AG20443 (cell line): ENCODE measurements around the gene SLC22A8.
A peak's percentile ranks its signal among the peaks of the same experiment; 100 is the strongest.
"Not testable (repeated sequence)": the region's sequence is repeated elsewhere in the genome, so short reads cannot be mapped to it uniquely, and the experiment has no call there.

Experiments used
- DNase-seq: peaks from one replicate; pipeline ENCODE4 v3.0.0; 2012; ENCODE audit warnings: low spot score, mixed read lengths

The SLC22A8 gene

GRCh38 chr11:62985041-62985750 lies 30.4 kb downstream of the SLC22A8 start:
- DNase-seq, result no peak

DNA sequence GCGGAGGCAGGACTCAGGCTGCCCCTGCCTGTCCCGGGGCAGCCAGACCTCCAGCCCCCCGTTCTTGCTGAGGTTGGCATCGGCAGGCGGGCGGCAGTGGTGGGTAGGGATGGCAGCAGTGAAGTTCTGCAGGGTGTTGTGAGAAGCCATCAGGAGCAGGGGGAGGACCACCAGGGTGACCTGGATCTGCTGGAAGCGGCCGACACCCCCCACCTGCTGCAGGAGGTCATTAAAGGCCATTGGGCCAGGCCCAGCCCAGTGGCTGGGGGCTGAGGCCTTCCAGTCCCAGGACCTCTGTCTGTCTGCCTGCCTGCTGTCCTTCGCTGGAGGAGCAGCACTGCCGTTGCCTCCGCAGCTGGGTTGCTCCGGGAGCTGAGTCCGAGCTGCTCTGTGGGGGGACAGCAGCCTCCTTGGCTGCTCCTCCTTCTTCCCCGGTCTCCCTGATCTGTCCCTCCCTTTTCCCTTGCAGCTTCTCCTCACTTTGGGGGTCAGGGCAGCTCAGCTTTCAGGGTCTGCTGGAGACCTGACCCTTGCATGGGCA lies 31.1 kb downstream of the SLC22A8 start, which contains the start of gene SLC22A6:
Gene SLC22A6, minus strand, starts transcription at position 517 of the 541 bp plus-strand sequence. Its CDS starts 277 bp downstream, at position 240.
- no peak for DNase-seq

- DNase-seq, result no peak
Measured at GRCh38 chr11:62983536-62984199, 32.0 kb downstream of the SLC22A8 start.

GRCh38 chr11:62981743-62982142 lies 33.9 kb downstream of the SLC22A8 start:
- DNase-seq, result no peak

DNA sequence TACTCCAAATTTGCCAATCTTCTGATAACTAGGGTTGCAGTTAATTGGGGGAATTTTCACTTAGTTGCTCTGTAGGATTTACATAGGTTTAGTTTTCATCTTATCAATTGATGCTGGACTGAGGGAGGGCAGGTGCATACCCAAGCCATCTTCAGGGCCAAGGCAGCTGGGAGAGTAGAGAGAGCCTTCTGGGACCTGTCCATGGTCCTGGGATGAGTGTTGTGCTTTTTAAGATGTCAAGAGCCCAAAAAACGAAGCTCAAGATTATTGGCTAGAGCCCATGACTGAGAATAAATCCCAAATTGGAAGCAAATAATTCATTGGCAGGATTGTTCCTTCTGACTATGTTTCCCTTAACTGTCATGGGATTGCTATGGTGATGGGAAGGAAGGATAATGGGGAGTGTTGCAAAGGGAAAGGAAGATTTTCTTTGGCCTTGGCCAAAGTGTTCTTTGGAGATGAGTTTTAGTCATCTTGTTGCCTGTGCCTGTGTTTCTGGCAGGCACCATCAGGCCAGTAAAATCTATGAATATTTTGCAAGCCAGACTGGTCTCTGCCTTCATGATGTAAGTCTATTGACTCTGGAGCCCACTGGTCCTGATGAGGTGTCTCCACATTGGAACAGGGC lies 35.4 kb downstream of the SLC22A8 start:
- DNase-seq, result no peak

DNA sequence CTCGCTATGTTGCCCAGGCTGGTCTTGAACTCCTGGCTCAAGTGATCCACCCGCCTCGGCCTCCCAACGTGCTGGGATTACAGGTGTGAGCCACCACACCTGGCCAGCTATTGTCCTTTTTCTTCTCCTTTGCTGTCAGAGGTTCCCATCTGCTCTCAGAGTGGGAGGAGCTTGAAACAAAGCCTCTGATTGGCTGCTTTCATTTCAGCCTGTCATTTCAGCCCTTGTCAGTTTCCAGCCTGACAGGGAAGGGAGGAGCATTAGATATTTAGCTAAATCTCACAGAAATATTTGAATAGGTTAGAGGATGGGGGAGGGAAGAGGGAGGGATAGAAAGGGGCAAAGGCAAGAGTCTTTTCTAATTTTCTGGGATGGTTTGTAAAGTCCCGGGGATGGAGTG lies 39.5 kb downstream of the SLC22A8 start:
- DNase-seq, result no peak

DNA sequence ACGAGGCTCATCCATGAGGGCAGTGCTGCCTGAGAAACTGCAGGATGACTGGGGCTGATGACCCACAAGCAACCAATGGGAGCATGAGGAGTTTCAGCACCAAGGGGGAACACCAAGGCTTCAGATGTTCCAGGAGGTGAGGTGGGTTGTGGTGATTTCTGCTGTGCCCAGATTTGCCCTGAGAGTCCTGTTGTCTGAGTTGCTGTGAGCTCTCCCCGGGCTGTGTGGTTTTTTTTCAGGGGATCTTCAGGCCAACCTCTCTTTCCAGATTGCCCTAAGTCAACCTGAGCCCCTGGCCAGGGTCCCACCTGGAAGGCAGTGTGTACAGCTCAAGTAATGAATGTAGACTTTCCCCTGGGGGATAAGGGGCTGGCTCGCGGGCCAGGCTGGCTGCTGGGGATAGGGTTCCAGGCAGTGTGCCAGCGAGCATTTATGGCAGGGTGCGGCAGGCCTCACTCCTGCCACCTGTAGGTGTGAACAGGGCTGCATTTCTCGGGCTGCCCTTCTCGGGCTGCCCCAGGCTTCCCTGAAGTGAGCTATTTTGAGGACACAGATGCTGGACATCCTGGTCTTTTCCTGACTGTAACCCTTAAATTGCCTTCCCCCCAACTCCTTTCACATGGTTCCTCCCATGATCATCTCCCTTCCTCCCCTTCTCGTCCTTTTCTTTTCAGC lies 40.7 kb downstream of the SLC22A8 start:
- no peak for DNase-seq

- DNase-seq, result no peak
Measured at GRCh38 chr11:62965574-62965973, 50.1 kb downstream of the SLC22A8 start.

GRCh38 chr11:62962391-62962790 lies 53.2 kb downstream of the SLC22A8 start:
- no peak for DNase-seq

DNA sequence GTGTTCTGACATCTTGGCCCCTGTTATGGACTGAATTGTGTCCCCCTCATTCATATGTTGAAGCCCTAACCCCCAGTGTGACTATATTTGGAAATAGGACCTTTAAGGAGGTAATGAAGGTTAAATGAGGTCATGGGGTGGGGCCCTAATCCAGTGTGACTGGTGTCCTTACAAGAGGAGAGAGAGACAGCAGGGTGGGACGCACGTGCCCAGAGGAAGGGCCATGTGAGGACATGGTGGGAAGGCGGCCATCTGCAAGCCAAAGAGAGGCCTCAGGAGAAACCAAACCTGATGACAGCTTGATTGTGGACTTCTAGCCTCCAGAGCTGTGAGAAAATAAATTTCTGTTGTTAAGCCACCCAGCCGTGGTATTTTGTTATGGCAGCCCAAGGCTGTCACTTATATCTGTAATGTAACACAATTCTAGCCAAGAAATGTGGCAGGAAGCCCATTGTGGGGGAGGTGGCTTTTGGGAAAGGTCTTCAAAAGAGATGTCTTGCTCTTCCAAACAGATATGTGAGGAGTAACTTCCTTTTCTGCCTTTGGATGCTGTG lies 54.5 kb downstream of the SLC22A8 start:
- DNase-seq, result no peak

DNA sequence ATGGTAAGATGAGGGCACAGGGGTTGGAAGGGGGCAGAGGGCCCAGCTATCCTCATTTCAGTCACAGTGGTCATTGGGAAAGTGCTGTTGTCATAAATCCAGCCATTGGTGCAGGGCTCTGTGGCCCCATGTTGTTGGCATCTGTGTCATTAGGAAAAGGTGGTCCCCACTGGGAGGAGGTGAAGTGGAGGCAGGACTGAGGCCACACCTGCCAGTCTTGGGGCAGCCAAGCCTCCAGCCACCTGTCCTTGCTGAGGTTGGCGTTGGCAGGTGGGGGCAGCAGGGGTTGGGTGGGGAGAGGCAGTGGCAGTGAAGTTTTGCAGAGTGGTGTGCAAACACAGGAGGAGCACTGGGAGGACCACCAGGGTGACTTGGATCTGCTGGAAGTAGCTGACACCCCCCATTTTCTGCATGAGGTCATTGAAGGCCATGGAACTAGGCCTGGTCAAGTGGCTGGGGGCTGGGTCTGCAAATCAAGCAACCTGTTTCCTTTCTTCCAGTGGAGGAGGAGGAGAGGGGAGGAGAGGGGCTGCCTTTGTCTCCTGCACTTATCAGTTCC lies 56.1 kb downstream of the SLC22A8 start:
- no peak for DNase-seq

DNA sequence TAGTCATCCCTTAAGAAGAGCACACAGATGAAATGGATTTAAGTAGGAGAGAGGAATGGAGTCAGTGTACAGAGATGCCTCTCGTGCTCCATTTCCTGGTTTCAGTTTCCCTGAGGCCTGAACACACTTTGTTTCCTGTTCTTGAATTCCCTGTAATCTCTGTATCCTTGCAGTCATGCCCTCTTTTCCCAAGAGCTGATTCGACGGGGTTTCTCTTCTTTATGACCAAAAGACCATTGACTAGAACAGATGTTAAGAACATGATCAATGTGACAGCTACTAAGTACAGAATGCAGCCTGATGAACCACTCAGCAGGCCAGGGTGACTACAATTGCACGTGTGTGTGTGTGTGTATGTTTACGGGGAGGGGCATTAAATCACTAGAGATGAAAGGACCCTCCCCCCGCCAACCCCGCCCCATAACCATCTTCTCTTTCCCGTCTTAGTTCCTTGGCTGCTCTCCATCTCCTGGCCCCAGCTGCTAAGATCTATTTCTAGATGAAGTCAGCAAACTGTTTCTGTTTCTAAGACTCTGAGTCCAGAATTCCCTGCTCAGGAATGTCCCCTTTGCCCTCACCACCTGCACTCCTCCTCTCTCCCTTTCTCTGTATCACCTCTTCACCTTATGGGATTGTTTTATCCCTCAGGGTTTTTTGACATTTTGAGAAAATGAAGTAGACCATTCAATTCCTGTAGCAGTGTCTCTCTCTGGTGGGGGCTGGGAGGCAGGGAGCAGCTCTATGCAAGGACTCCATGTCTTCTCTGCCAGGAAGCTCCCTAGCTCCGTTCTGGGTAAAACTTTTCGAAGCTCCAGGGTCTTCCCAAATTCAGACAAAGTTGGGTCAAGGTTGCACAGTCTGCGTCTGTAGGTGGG lies 56.9 kb downstream of the SLC22A8 start:
- DNase-seq, result peak; percentile 27

DNA sequence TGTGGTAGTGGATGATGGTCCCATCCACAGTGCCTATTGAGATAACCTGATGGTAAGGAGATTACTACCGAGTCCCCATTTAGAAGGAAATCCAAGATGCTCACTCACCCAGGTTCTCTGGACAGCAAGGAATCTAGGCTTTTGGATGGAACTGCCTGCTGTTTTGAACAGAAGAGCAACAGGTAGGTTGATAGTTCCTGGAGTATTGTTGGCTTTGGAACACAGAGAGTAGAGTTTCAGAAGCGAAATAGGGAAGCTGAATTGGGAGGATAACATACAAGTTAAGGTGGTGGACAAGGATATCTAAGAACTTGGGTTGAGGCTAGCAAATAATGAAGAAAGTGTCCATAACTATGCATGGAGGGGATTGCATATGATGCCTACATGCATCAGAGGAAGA lies 58.5 kb downstream of the SLC22A8 start:
- no peak for DNase-seq

DNA sequence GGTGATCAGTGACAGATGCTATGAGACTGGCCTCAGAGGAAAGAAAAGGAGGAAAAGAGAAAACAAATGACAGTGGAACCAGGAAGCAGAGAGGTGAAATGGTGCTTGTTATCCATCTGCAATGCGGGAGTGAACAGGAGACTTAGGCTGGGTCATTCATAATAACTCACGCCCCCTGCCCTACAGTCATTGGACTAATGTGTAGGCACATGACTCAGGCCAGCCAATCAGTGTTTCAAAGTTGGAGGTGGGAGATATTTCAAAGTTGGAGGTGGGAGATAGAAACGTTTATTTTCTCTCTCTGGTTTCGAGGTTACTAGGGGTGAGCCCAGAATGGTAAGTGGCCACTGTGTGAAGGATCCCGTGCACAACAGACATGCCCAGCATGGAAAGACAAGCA lies 61.2 kb downstream of the SLC22A8 start:
- no peak for DNase-seq

GRCh38 chr11:62953811-62954210 lies 61.8 kb downstream of the SLC22A8 start:
- no peak for DNase-seq

DNA sequence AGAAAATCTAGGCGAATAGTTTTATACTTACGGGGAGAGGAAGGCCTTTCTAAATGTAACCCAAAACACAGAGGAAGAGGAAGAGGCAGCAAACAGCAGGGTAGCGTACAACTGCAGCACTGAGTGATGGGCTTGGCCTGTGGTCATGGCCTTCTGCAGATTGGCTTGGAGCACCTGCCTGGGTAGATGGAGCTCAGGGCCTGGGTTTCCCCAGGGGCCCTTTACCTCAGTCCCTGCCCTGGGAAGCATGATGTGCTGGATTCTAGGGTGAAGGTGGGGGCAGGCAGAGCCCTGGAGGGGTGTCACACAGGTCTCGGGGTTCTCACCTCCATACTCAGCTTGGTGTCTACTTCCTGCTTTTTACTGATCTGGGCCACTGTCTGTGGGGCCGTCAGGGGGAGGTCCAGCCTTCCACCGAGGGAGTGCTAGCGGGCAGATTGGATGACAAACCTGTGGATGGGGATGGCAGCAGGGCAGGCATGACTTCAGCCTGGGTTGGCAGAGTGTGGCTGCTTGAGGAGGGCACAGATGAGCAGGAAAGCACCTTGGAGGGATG lies 66.8 kb downstream of the SLC22A8 start:
- DNase-seq, result no peak

- DNase-seq, result not testable (repeated sequence)
Measured at GRCh38 chr11:62945538-62945937, 70.1 kb downstream of the SLC22A8 start.
